Liver (tissue), 9 donors: ENCODE measurements around the gene RNASE8. TPM values are rescaled to one million over a fixed set of nuclear protein-coding genes. Genes with fewer than 3 reads are reported as not detected.

Experiments
- DNase-seq: peaks from one replicate; pipeline ENCODE4 v3.0.0-alpha.2; 2017; ENCODE audit warnings: low spot score
- H3K27ac ChIP-seq, 2 donors: one replicate each; pipeline ENCODE4 v1.7.0; 2013; ENCODE audit warnings: inconsistent platforms in 2 of 2, low read length in 2 of 2, control low read depth in 1 of 2, low read depth in 1 of 2, mild to moderate bottlenecking in 1 of 2
- H3K27me3 ChIP-seq, 4 donors: one replicate each; pipeline versions ENCODE4 v1.6.1 to v1.7.0; 2013; ENCODE audit warnings: low read length in 3 of 4, inconsistent platforms in 1 of 4, mild to moderate bottlenecking in 1 of 4, moderate library complexity in 1 of 4; ENCODE audit not compliant: control insufficient read depth in 4 of 4, insufficient read depth in 4 of 4
- H3K36me3 ChIP-seq, 4 donors: one replicate each; pipeline versions ENCODE4 v1.6.1 to v1.7.0; 2013; ENCODE audit warnings: low read length in 3 of 4, mild to moderate bottlenecking in 3 of 4, low read depth in 1 of 4, moderate library complexity in 1 of 4; ENCODE audit not compliant: control insufficient read depth in 4 of 4, insufficient read depth in 3 of 4
- H3K4me1 ChIP-seq, 4 donors: one replicate each; pipeline versions ENCODE4 v1.6.1 to v1.7.0; 2013; ENCODE audit warnings: low read length in 3 of 4, mild to moderate bottlenecking in 3 of 4, moderate library complexity in 1 of 4; ENCODE audit not compliant: control insufficient read depth in 4 of 4, insufficient read depth in 4 of 4
- H3K4me3 ChIP-seq, 3 donors: one replicate each; pipeline versions ENCODE4 v1.6.1 to v1.7.0; 2013; ENCODE audit warnings: low read length in 3 of 3, control low read depth in 1 of 3, low read depth in 1 of 3, mild to moderate bottlenecking in 1 of 3
- H3K9ac ChIP-seq, 2 donors: one replicate each; pipeline ENCODE4 v1.7.0; 2013; ENCODE audit warnings: low read length in 2 of 2, mild to moderate bottlenecking in 2 of 2, moderate library complexity in 2 of 2, control low read depth in 1 of 2, low read depth in 1 of 2
- H3K9me3 ChIP-seq, 4 donors: one replicate each; pipeline versions ENCODE4 v1.6.1 to v1.7.0; 2013; ENCODE audit warnings: low read length in 3 of 4; ENCODE audit not compliant: control insufficient read depth in 4 of 4
- ATF3 ChIP-seq: IDR thresholded peaks from 2 replicates; pipeline ENCODE4 v1.6.1; 2016; ENCODE audit warnings: antibody characterized with exemption
- EGR1 ChIP-seq, 2 donors: IDR thresholded peaks; 2 replicates each; pipeline ENCODE4 v1.6.1; 2016 to 2018; ENCODE audit warnings: antibody characterized with exemption in 2 of 2, low read depth in 2 of 2
- HNF4A ChIP-seq, 2 donors: conservative IDR thresholded peaks; 2 replicates each; pipeline ENCODE4 v1.6.1; 2016; ENCODE audit warnings: antibody characterized with exemption in 2 of 2, mild to moderate bottlenecking in 2 of 2
- JUND ChIP-seq, 2 donors: IDR thresholded peaks; 2 replicates each; pipeline ENCODE4 v1.6.1; 2016; ENCODE audit warnings: antibody characterized with exemption in 2 of 2
- MAX ChIP-seq: IDR thresholded peaks from 2 replicates; pipeline ENCODE4 v1.6.1; 2016; ENCODE audit warnings: antibody characterized with exemption
- NR2F2 ChIP-seq: IDR thresholded peaks from 2 replicates; pipeline ENCODE4 v1.6.1; 2016; ENCODE audit warnings: antibody characterized with exemption
- RAD21 ChIP-seq, 2 donors: IDR thresholded peaks; 2 replicates each; pipeline ENCODE4 v1.6.1; 2016; ENCODE audit warnings: antibody characterized with exemption in 2 of 2, mild to moderate bottlenecking in 2 of 2
- RXRA ChIP-seq, 2 donors: IDR thresholded peaks; 2 replicates each; pipeline ENCODE4 v1.6.1; 2017 to 2018; ENCODE audit warnings: antibody characterized with exemption in 2 of 2, mild to moderate bottlenecking in 1 of 2
- SP1 ChIP-seq: IDR thresholded peaks from 2 replicates; pipeline ENCODE4 v1.6.1; 2018; ENCODE audit warnings: antibody characterized with exemption, mild to moderate bottlenecking
- TAF1 ChIP-seq: conservative IDR thresholded peaks from 2 replicates; pipeline ENCODE4 v1.6.1; 2016; ENCODE audit warnings: antibody characterized with exemption, mild to moderate bottlenecking
- YY1 ChIP-seq: IDR thresholded peaks from 2 replicates; pipeline ENCODE4 v1.6.1; 2016; ENCODE audit warnings: antibody characterized with exemption, mild to moderate bottlenecking
- WGBS: extraction: QIAGEN DNeasy Blood & Tissue Kit; methylation state at CpG from one replicate; pipeline ENCODE4 v1.1.7; 2013; 5-methylcytosine and 5-hydroxymethylcytosine counted together
- polyA plus RNA-seq, 2 donors: library from polyadenylated mRNA; stranded (reverse) in 1 of 2; unstranded in 1 of 2; fragments of 200-250 nt in 1 of 2; fragments of >200 nt in 1 of 2; fragmentation: Nextera tagmentation in 1 of 2; extraction: Ambion mirVana in 1 of 2; gene quantifications; one replicate each; pipeline versions ENCODE4 v1.2.1 to v1.2.3, GENCODE V29; 2013 to 2015
- total RNA-seq, 2 donors: library from RNA; depleted of rRNA; stranded (reverse); fragments of >200 nt; gene quantifications; one replicate each; pipeline ENCODE4 v1.2.3, GENCODE V29; 2014
- TF ChIP-seq, protein P1 (sequence below): IDR thresholded peaks from 2 replicates; pipeline ENCODE4 v1.6.1; 2016; ENCODE audit warnings: antibody characterized with exemption, mild to moderate bottlenecking
- donor health status: healthy.
- donor health status: healthy.
- donor health status: healthy.
- donor health status: healthy.
- donor health status: healthy.

Gene RNASE8
- total and polyA plus RNA-seq, 4 donors: not detected

DNA sequence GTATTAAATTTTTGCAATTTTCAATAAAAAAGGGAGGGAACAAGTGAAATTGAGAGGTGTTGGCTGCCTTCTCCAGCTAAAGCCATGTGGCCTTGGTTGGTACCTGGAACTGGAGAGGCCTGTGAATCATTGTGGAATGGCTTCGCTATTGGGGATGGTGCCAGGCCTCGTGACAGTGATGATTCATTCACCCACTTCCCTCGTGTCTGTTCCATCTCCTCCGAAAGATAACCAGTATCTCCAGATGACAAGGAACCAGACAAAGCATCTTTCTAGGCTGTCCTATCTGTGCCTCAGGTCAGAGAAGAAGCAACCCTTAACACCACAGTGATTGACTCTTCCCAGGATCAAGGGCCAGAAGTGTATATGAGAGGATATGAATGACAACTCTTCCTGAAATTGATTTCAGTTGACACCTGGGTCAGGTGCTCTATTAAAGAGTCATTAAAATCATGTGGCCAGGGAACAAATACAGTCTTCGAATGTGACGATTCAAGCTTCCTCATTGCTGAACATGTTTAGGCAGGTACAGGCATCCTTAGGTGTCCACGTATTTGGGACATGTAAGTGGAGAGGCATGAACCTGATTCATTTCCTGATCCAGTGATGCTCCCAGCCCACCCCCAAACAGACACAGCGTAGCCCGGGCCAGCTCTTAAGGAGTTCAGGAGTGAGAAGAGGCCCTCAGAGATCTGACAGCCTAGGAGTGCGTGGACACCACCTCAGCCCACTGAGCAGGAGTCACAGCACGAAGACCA is 15.8 kb upstream of the RNASE8 start, which contains the start of gene RNASE7:
Gene RNASE7 (plus strand): TSS at position 687 of the 758 bp plus-strand sequence. CDS start 631 bp downstream, outside the sequence.
- H3K4me1 ChIP-seq: peaks cover 20 to 82% (median 58%) of the 10 kb centered on the region in 4 donors
- H3K27me3 ChIP-seq: no peaks in the 10 kb centered on the region
- H3K9ac ChIP-seq: no peak within 1 kb of the TSS
- H3K4me3 ChIP-seq: no peak within 1 kb of the TSS
- H3K36me3 ChIP-seq: no peaks in the 10 kb centered on the region
- H3K27ac ChIP-seq: peak within 1 kb of the TSS; percentile 84 to 86
- TF ChIP-seq YY1 (peak; percentile 25), JUND (IDR thresholded peaks at IDR 0.05) (peak; percentile 57 to 63), RXRA (IDR thresholded peaks at IDR 0.05) (peak in 1 of 2 donors; percentile 28), SP1 (no peak)
- DNase-seq: no peak
- no peaks in the 10 kb centered on the region for H3K9me3 ChIP-seq
- WGBS: 65% methylated on average over 11 of the region's 11 CpGs

- WGBS: 33% methylated on average over 8 of the region's 8 CpGs
- Histone ChIP-seq H3K9me3 (no peaks in the 10 kb centered on the region), H3K4me1 (peaks cover 23 to 86% (median 65%) of the 10 kb centered on the region in 4 donors), H3K27ac (peak overlapping the region; percentile 84 to 86), H3K27me3 (no peaks in the 10 kb centered on the region), H3K9ac (no peak overlapping the region), H3K36me3 (no peaks in the 10 kb centered on the region), H3K4me3 (no peak overlapping the region)
- TF ChIP-seq NR2F2 (no peak), SP1 (peak; percentile 47), YY1 (no peak), RAD21 (IDR thresholded peaks at IDR 0.05) (peak in 1 of 2 donors; percentile 20), MAX (peak; percentile 79), TAF1 (no peak), HNF4A (conservative IDR thresholded peaks at IDR 0.05) (peak in 1 of 2 donors; percentile 12), JUND (IDR thresholded peaks at IDR 0.05) (peak in 1 of 2 donors; percentile 29), RXRA (IDR thresholded peaks at IDR 0.05) (peak; percentile 53 to 74)
- TF ChIP-seq, protein P1, sequence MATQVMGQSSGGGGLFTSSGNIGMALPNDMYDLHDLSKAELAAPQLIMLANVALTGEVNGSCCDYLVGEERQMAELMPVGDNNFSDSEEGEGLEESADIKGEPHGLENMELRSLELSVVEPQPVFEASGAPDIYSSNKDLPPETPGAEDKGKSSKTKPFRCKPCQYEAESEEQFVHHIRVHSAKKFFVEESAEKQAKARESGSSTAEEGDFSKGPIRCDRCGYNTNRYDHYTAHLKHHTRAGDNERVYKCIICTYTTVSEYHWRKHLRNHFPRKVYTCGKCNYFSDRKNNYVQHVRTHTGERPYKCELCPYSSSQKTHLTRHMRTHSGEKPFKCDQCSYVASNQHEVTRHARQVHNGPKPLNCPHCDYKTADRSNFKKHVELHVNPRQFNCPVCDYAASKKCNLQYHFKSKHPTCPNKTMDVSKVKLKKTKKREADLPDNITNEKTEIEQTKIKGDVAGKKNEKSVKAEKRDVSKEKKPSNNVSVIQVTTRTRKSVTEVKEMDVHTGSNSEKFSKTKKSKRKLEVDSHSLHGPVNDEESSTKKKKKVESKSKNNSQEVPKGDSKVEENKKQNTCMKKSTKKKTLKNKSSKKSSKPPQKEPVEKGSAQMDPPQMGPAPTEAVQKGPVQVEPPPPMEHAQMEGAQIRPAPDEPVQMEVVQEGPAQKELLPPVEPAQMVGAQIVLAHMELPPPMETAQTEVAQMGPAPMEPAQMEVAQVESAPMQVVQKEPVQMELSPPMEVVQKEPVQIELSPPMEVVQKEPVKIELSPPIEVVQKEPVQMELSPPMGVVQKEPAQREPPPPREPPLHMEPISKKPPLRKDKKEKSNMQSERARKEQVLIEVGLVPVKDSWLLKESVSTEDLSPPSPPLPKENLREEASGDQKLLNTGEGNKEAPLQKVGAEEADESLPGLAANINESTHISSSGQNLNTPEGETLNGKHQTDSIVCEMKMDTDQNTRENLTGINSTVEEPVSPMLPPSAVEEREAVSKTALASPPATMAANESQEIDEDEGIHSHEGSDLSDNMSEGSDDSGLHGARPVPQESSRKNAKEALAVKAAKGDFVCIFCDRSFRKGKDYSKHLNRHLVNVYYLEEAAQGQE: no peak
- no peak for DNase-seq
Measured at GRCh38 chr14:21042918-21043317, 14.7 kb upstream of the RNASE8 start.

- Histone ChIP-seq H3K4me1 (peaks cover 26 to 86% (median 66%) of the 10 kb centered on the region in 4 donors), H3K36me3 (no peaks in the 10 kb centered on the region), H3K27ac (peak overlapping the region; percentile 84 to 86), H3K4me3 (peak overlapping the region in 1 of 3 donors; percentile 23), H3K9ac (no peak overlapping the region), H3K9me3 (no peaks in the 10 kb centered on the region), H3K27me3 (no peaks in the 10 kb centered on the region)
- 20% methylated on average over 2 of the region's 2 CpGs for WGBS
- no peak for DNase-seq
- TF ChIP-seq ATF3 (no peak), HNF4A (conservative IDR thresholded peaks at IDR 0.05) (peak in 1 of 2 donors; percentile 24), EGR1 (IDR thresholded peaks at IDR 0.05; ENCODE audit: low read depth in 2 of 2) (no peak)
Measured at GRCh38 chr14:21043387-21043973, 14.1 kb upstream of the RNASE8 start.
